H1 (cell line): Measurements from ENCODE around the gene PRDX5. TPM values are rescaled to one million over a fixed set of nuclear protein-coding genes. Genes with fewer than 3 reads are reported as not detected.

Source experiments
- ATF3 ChIP-seq: IDR thresholded peaks from 2 replicates; pipeline ENCODE4 v1.6.1; 2011; ENCODE audit warnings: low read depth, mild to moderate bottlenecking, low read length; ENCODE audit not compliant: insufficient read depth
- BCL11A ChIP-seq, 2 experiments: IDR thresholded peaks; one replicate each; pipeline ENCODE4 v1.6.1; 2011; ENCODE audit warnings: low read depth in 2 of 2, low read length in 2 of 2, mild to moderate bottlenecking in 2 of 2
- CHD1 ChIP-seq: IDR thresholded peaks from 2 replicates; pipeline ENCODE4 v1.6.1; 2012; ENCODE audit warnings: low read depth, low read length, improper control_type of control experiment
- FOSL1 ChIP-seq: IDR thresholded peaks from 2 replicates; pipeline ENCODE4 v1.6.1; 2011; ENCODE audit warnings: mild to moderate bottlenecking, low read depth, low read length, moderate library complexity; ENCODE audit not compliant: insufficient read depth
- HDAC6 ChIP-seq: IDR thresholded peaks from one replicate; pipeline ENCODE4 v1.7.1; 2012; ENCODE audit warnings: low read depth, mild to moderate bottlenecking, inconsistent platforms, low read length, moderate library complexity
- MAFK ChIP-seq: IDR thresholded peaks from 2 replicates; pipeline ENCODE4 v1.6.1; 2012; ENCODE audit warnings: low read depth, mild to moderate bottlenecking, improper control_type of control experiment, low read length
- NRF1 ChIP-seq: IDR thresholded peaks from 2 replicates; pipeline ENCODE4 v1.6.1; 2011; ENCODE audit warnings: mild to moderate bottlenecking, low read depth, low read length, improper control_type of control experiment
- TEAD4 ChIP-seq: IDR thresholded peaks from 2 replicates; pipeline ENCODE4 v1.6.1; 2012; ENCODE audit warnings: low read depth, low read length, inconsistent platforms, mixed read lengths
- YY1 ChIP-seq: IDR thresholded peaks from 2 replicates; pipeline ENCODE4 v1.6.1; 2011; ENCODE audit warnings: low read depth, mild to moderate bottlenecking, low read length
- polyA plus RNA-seq, 7 experiments: library from polyadenylated mRNA; depleted of rRNA in 3 of 7; stranded (reverse) in 5 of 7; unstranded in 2 of 7; fragments of >200 nt in 5 of 7; fragments of 200-250 nt in 2 of 7; gene quantifications; 1 replicate in 5 of 7; 2 replicates in 1 of 7; 4 replicates in 1 of 7; pipeline versions ENCODE4 v1.2.1 to v1.2.3, GENCODE V29; 2011 to 2013; ENCODE audit warnings: missing spikeins in 2 of 7, mixed read lengths in 2 of 7
- total RNA-seq: library from RNA; stranded (reverse); fragmentation: NEBNext Ultra II Directional; extraction: Animal tissue kit (Norgen Biotek cat#: 25700); gene quantifications from 2 replicates; pipeline ENCODE4 v1.2.1, GENCODE V29; 2021
- TF ChIP-seq, protein P1 (sequence below): IDR thresholded peaks from 2 replicates; pipeline ENCODE4 v1.6.1; 2012; ENCODE audit warnings: inconsistent platforms
- TF ChIP-seq, protein P2 (sequence below): IDR thresholded peaks from 2 replicates; pipeline ENCODE4 v1.6.1; 2012; ENCODE audit warnings: inconsistent platforms

Gene PRDX5
- total and polyA plus RNA-seq, 2 of the 8 experiments (the other 6 are each of a cell fraction or from before 2014, with no cell fraction given) = 201 to 582 TPM

- TF ChIP-seq, protein P1, sequence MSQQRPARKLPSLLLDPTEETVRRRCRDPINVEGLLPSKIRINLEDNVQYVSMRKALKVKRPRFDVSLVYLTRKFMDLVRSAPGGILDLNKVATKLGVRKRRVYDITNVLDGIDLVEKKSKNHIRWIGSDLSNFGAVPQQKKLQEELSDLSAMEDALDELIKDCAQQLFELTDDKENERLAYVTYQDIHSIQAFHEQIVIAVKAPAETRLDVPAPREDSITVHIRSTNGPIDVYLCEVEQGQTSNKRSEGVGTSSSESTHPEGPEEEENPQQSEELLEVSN = no peak
- TF ChIP-seq, protein P2, sequence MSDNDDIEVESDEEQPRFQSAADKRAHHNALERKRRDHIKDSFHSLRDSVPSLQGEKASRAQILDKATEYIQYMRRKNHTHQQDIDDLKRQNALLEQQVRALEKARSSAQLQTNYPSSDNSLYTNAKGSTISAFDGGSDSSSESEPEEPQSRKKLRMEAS = no peak
- TF ChIP-seq HDAC6 (no peak), TEAD4 (no peak), CHD1 (no peak), MAFK (no peak), FOSL1 (no peak), YY1 (no peak), BCL11A (IDR thresholded peaks at IDR 0.05; ENCODE audit: low read depth in 2 of 2, low read length in 2 of 2) (no peak), ATF3 (no peak), NRF1 (no peak)
Observed at GRCh38 chr11:64321026-64321425, 3.1 kb downstream of the PRDX5 start (continued).
